Transverse colon (tissue), 3 donors: ENCODE results near the gene FLG2.

Experiments
- CTCF ChIP-seq, 5 experiments: fragments of 200-600 bp in 3 of 5; fragments of 450-650 bp in 2 of 5; sonication (generic) in 3 of 5; IDR thresholded peaks; 1 replicate in 2 of 5; 2 replicates in 3 of 5; pipeline ENCODE4 v1.5.1; 2016 to 2017; ENCODE audit warnings: antibody characterized with exemption in 5 of 5, inconsistent platforms in 3 of 5, mild to moderate bottlenecking in 2 of 5, moderate library complexity in 1 of 5
- POLR2A ChIP-seq: fragments of 450-650 bp; IDR thresholded peaks from one replicate; pipeline ENCODE4 v1.6.1; 2016; ENCODE audit warnings: antibody characterized with exemption, mild to moderate bottlenecking, moderate library complexity

DNA sequence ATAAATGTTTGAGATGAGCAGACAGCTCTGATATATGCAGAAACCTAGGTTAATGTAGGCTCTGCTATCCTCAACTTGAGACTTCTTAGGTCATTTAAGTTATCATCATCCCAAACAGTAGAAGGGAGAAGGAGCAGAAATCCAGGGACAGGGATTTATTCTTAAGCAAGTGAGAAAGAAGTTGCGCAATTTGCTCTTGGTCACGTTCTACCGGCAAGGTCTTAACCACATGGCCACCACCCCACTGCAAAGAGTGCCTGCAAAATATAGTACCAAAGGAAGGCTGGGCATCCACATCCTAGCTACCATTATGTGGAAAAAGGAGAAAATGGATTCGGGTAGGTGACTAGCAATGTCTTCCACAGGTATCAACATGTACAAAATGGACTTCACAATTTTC is 29.1 kb upstream of the FLG2 start:
- no peak for TF ChIP-seq CTCF (IDR thresholded peaks at IDR 0.05)
- TF ChIP-seq POLR2A: no peak
